Breast epithelium (tissue), 3 donors: ENCODE data around the gene RUFY1.
"Not testable (repeated sequence)": the region's sequence is repeated elsewhere in the genome, so short reads cannot be mapped to it uniquely, and the experiment has no call there.

ENCODE experiments used
- POLR2AphosphoS5 ChIP-seq, 3 donors: sonication (generic); formaldehyde crosslinking; IDR thresholded peaks; one replicate each; pipeline ENCODE4 v1.6.1; 2017; ENCODE audit warnings: antibody characterized with exemption in 3 of 3
- TF ChIP-seq, protein P1 (sequence below), 3 donors: fragments of 450-650 bp; IDR thresholded peaks; one replicate each; pipeline ENCODE4 v1.5.1; 2016 to 2017; ENCODE audit warnings: antibody characterized with exemption in 3 of 3, mild to moderate bottlenecking in 3 of 3, moderate library complexity in 3 of 3

DNA sequence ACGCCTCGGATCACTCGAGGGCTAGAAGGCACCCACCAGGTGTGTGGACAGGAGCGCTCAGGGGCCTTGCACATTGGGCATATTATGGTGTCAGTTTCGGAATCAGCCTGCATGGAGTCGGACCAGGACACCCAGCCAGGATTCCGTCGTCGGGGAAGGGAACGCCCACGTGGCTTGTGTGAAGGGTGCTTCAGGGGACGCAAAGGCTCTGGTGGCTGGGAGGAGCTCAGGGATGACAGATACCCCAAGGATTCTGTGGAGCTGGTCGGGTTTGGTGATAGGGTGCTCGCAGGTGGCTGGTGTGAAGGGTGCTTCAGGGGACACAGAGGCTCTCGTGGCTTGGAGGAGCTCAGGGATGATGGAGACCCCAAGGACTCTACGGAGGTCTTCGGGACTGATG is 92.3 kb downstream of the RUFY1 start:
- TF ChIP-seq, protein P1, sequence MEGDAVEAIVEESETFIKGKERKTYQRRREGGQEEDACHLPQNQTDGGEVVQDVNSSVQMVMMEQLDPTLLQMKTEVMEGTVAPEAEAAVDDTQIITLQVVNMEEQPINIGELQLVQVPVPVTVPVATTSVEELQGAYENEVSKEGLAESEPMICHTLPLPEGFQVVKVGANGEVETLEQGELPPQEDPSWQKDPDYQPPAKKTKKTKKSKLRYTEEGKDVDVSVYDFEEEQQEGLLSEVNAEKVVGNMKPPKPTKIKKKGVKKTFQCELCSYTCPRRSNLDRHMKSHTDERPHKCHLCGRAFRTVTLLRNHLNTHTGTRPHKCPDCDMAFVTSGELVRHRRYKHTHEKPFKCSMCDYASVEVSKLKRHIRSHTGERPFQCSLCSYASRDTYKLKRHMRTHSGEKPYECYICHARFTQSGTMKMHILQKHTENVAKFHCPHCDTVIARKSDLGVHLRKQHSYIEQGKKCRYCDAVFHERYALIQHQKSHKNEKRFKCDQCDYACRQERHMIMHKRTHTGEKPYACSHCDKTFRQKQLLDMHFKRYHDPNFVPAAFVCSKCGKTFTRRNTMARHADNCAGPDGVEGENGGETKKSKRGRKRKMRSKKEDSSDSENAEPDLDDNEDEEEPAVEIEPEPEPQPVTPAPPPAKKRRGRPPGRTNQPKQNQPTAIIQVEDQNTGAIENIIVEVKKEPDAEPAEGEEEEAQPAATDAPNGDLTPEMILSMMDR (IDR thresholded peaks at IDR 0.05): not testable (repeated sequence)
- not testable (repeated sequence) for TF ChIP-seq POLR2AphosphoS5 (IDR thresholded peaks at IDR 0.05)
